ENCODE data around the gene PFDN4.

GRCh38 chr20:54194724-54195438 is 13.0 kb upstream of the PFDN4 start:
- TF ChIP-seq ZNF260 (CRISPR knock-in tag; IDR thresholded peaks at IDR 0.05; ENCODE audit: borderline replicate concordance, low read depth): no peak
- TF ChIP-seq CTCF (CRISPR knock-in tag; IDR thresholded peaks at IDR 0.05): peak; percentile 69
- peak; percentile 65; the same call in 1 of the 2 replicates for TF ChIP-seq RNF2 (conservative IDR thresholded peaks at IDR 0.05; ENCODE audit: low read depth)
- no peak for TF ChIP-seq SETDB1 (CRISPR knock-in tag; IDR thresholded peaks at IDR 0.05; ENCODE audit: borderline replicate concordance)
- peak; percentile 97 for TF ChIP-seq JUND (CRISPR knock-in tag; IDR thresholded peaks at IDR 0.05)
- TF ChIP-seq BRD4 (CRISPR knock-in tag; IDR thresholded peaks at IDR 0.05): peak; percentile 76
- TF ChIP-seq NR2C2 (CRISPR knock-in tag; IDR thresholded peaks at IDR 0.05; ENCODE audit: borderline replicate concordance): peak; percentile 95
